GM12872 (cell line): ENCODE measurements around the gene MYO5B.

ENCODE experiments used
- TF ChIP-seq, protein P1 (sequence below): IDR thresholded peaks from 3 replicates; pipeline ENCODE4 v1.5.1; 2011; ENCODE audit warnings: low read depth, mild to moderate bottlenecking, low read length, moderate library complexity; ENCODE audit not compliant: insufficient read depth

Gene MYO5B

DNA sequence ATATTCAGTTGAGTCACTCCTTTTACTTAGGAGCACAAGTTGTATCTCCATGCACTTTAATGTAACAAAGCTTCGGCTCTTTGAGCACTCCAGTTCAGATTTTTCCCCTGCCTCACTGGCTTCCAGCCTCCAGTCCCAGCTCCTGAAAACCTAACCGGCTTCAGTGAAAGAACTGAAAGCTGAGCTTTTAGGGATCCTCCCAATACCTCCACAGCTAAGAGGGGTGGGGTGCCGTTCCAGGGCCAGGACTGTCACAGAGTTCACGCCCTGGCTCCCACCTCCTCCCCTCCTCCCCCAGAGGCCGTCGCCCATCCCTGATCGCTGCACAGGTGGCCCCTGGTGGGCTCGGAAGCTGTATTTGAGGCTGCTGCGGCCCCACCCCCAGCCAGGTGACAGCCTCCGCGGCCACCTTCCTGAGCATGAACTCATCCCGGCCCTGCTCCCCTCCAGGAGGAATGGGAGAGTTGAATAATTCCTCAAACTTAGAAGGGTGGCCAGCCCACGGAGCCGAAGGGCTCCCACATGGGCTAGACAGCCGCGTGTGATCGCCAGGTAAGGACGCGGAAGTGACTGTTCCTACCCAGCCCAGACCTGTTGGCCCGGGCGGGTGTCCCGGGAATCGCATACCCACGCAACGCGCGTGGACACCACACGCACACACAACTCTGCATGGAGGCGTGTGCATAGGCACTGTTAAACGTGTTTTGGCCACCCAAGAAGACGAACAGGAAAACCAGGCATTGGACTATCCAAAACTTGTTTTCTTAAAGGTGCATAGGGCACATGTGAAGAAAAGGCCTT, 1.8 kb downstream of the MYO5B start:
- TF ChIP-seq, protein P1, sequence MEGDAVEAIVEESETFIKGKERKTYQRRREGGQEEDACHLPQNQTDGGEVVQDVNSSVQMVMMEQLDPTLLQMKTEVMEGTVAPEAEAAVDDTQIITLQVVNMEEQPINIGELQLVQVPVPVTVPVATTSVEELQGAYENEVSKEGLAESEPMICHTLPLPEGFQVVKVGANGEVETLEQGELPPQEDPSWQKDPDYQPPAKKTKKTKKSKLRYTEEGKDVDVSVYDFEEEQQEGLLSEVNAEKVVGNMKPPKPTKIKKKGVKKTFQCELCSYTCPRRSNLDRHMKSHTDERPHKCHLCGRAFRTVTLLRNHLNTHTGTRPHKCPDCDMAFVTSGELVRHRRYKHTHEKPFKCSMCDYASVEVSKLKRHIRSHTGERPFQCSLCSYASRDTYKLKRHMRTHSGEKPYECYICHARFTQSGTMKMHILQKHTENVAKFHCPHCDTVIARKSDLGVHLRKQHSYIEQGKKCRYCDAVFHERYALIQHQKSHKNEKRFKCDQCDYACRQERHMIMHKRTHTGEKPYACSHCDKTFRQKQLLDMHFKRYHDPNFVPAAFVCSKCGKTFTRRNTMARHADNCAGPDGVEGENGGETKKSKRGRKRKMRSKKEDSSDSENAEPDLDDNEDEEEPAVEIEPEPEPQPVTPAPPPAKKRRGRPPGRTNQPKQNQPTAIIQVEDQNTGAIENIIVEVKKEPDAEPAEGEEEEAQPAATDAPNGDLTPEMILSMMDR, result no peak

DNA sequence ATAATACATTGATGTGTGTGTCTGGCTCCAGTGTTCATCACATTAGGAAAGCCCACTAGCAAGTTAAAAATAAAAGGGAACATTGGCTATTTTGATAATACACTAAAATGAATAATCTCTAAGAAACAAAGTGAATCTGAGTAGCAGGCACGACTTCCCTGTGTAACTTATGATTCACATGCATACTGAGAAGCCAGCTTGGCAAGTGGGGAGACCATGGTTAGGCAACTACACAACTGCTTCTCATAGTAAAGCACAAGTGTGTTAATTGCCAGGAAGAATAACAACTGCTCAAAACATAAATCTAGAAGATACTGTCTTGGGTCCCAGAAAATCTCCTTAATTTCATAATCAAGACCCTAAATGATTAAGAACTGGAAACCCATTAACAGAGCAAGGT, 4.0 kb downstream of the MYO5B start:
- TF ChIP-seq, protein P1, result no peak

DNA sequence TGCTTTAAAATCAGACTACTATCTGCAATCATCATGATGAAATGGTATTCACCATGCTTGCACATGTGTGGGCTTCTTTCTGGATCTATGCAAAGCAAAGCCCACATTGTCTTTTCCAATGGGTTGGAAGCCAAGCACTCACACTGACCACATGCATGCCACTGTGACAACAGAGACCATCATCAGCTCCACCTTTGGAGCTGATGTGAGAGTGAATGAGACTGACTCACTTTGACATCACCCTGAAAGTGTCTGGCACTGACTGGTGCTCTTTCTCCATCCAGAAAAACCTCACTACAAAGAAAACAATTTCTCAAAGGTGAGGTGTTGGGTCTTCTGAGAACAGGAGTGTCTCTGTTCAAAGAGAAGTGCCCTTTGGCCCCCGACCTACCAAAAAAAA, 4.7 kb downstream of the MYO5B start:
- TF ChIP-seq, protein P1, result no peak

DNA sequence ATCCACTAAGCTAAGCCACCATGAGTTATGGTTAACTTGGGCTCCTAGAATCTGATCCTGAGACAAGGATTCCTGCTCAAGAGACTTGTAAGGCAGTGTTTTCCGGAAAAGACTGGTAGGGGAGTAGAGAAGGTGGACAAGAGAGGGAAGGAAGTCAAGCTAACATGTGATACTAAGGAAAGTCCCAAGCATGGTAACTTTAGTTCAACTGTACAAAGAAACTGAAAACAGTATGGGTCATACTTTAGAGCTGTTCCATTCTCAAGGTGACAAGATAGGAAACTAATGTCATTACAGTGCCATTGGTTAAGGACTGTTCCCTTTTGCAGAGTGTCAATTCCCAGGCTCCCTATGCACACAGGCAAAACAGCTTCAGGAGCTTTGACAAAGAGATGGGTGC, 5.8 kb downstream of the MYO5B start:
- TF ChIP-seq, protein P1, result no peak

- TF ChIP-seq, protein P1, result no peak
Measured at GRCh38 chr18:50188652-50189051, 6.3 kb downstream of the MYO5B start.

DNA sequence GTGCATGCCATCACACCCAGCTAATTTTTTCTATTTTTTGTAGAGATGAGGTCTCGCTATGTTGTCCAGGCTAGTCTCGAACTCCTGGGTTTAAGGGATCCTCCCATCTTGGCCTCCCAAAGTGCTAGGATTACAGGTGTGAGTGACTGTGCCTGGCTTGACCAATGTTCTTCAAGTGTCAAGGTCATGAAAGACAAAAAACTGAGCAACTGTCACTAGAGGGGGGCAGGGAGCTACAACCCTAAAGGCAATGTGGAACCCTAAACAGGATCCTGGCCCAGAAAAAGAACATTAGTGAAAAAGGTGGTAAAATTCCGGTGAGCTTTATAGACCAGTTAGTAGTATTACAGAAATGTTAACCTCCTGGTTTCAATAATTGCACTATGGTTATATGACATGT, 7.3 kb downstream of the MYO5B start:
- TF ChIP-seq, protein P1, result no peak

DNA sequence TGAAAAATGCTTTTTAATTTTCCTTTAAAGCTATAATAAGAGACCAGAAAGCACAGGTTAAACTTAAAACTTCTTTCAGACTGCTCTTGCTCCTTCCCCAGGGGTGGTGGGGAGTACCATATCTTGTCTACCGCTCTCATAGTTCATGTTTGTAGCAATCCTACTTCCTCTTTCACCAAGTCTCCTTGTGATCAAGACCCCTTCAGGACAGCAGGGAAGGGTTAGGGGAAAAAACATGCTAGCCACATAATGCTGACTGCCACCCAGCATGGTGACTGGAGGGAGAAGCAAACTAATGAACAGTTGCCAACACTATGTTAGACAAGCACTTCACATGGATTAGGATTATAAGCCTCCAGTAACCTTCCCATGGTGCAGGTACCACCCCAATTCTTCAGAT, 8.6 kb downstream of the MYO5B start:
- TF ChIP-seq, protein P1, result no peak
